Mucosa of stomach (tissue), 1 donor: ENCODE results near the gene CCNL2.
"Not testable (repeated sequence)": the region's sequence is repeated elsewhere in the genome, so short reads cannot be mapped to it uniquely, and the experiment has no call there.

Source experiments
- H3K27me3 ChIP-seq: one replicate; pipeline ENCODE4 v1.7.0; 2013; ENCODE audit warnings: mild to moderate bottlenecking, low read length; ENCODE audit not compliant: control insufficient read depth, insufficient read depth
- H3K36me3 ChIP-seq: one replicate; pipeline ENCODE4 v1.7.0; 2013; ENCODE audit warnings: low read length; ENCODE audit not compliant: control insufficient read depth, insufficient read depth
- H3K4me1 ChIP-seq: one replicate; pipeline ENCODE4 v1.7.0; 2013; ENCODE audit warnings: mild to moderate bottlenecking, low read length; ENCODE audit not compliant: control insufficient read depth, insufficient read depth
- H3K4me3 ChIP-seq: one replicate; pipeline ENCODE4 v1.7.0; 2013; ENCODE audit warnings: low read length
- H3K9ac ChIP-seq: one replicate; pipeline ENCODE4 v1.7.0; 2013; ENCODE audit warnings: mild to moderate bottlenecking, low read length, moderate library complexity
- H3K9me3 ChIP-seq: one replicate; pipeline ENCODE4 v1.7.0; 2013; ENCODE audit warnings: mild to moderate bottlenecking, low read length, moderate library complexity; ENCODE audit not compliant: control insufficient read depth
- donor health status: Pancreatic carcinoma.

Gene CCNL2

DNA sequence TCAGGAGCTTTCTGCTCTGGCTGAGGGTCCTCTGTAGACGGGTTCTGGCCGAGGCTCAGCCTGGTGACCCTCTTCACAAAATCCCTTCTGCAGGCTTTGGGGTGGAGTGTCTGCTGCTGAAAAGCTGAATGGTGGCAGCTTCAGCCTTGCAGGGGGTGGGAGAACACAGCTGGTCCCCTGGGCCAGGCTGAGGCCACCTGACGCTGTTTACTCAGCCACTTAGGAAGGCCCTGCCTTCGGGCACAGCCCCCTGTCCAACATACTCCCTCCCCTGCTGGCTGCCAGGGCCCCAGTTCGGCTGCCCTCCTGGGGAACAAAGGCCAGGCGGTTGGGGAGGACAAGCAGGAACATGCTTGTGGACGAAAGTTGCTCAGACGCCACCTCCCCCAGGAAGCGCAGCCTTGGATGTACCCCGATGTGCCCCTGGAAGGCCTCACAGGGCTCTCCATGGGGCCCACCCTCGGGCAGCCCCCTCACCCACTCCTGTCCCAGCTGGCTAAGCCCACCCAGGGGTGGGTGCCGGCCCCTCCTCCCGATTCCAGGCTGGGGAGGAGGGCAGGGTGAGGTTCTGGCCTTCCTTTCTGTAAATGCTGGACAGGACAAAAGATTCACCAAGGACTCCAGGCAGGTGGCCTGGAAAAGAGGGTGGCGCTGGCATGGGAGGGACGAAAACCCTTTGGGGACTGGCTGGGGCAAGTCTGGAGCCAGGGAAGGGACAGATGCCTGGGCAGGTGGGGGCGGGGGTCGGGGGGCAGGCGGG, 22.2 kb upstream of the CCNL2 start, which contains the start of gene ANKRD65:
TSS of gene ANKRD65 (minus strand) at position 130 of the 760 bp plus-strand sequence. CDS start 271 bp downstream, outside the sequence.
- Histone ChIP-seq H3K4me3 (no peak within 1 kb of the TSS), H3K36me3 (no peaks in the 10 kb centered on the region), H3K27me3 (peaks cover 2% of the 10 kb centered on the region), H3K4me1 (peaks cover 11% of the 10 kb centered on the region), H3K9ac (peak within 1 kb of the TSS; percentile 34), H3K9me3 (no peaks in the 10 kb centered on the region)

DNA sequence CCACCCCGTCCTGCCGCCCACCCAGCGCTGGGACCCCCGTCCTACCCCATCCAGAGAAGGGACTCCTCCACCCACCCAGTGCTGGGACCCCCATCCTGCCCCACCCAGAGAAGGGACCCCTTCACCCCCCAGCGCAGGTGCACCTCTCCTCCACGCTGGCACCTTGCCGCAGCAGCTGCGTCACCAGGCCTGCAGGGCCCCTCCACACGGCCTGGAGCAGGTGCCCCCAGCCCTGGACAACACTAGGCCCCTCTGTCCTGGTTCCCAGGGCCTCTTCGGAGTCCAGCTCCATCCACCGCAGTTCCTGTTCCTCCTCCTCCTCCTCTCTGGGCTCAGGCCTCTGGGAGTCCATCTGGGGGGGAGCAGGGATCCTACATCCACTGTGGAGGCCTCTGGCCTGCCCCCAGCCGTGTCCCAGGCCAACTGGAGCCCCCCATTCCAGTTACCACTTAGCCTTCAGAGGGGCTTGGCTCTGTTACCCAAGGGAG, 21.6 kb upstream of the CCNL2 start:
- H3K4me1 ChIP-seq = peaks cover 11% of the 10 kb centered on the region
- H3K4me3 ChIP-seq = no peak overlapping the region
- H3K9me3 ChIP-seq = no peaks in the 10 kb centered on the region
- H3K9ac ChIP-seq = peak overlapping the region; percentile 34
- H3K36me3 ChIP-seq = no peaks in the 10 kb centered on the region
- H3K27me3 ChIP-seq = no peaks in the 10 kb centered on the region

DNA sequence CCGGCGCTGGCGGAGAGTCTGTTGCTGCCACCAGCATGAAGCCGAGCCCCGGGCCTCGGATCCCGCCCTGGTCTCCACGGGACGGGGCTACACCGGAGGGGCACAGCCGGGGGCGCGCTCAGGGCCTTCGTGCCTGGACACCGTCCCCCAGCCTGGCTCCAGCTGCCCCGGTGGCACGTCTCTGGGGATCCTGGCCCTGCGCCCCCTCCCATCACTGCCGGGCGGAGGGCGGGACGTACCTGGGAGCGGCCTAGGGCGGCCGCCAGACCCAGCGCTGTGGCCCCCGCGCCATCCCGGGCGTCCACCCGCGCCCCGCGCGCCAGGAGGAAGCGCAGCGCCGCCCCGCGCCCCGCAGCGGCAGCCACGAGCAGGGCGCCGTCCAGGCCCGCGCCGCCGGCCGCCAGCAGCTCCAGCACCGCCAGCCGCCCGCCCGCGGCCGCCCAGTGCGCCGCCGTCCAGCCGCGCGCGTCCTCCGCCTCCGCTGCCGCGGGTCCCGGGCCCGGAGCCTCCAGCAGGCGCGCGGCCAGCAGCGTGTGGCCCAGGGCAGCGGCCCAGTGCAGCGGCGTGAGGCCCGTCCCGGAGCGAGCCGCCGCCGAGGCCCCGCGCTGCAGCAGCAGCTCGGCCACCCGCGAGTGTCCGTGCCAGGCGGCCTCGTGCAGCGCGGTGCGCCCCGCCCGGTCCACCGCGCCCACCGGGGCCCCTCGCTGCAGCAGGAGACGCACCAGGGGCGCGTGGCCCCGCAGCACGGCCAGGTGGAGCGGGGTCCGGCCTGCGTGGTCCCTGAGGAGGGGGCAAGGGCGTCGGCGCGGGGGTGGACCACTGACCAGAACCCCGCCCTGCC, 20.9 kb upstream of the CCNL2 start:
- H3K4me1 ChIP-seq = peaks cover 11% of the 10 kb centered on the region
- peak overlapping the region; percentile 39 for H3K9ac ChIP-seq

DNA sequence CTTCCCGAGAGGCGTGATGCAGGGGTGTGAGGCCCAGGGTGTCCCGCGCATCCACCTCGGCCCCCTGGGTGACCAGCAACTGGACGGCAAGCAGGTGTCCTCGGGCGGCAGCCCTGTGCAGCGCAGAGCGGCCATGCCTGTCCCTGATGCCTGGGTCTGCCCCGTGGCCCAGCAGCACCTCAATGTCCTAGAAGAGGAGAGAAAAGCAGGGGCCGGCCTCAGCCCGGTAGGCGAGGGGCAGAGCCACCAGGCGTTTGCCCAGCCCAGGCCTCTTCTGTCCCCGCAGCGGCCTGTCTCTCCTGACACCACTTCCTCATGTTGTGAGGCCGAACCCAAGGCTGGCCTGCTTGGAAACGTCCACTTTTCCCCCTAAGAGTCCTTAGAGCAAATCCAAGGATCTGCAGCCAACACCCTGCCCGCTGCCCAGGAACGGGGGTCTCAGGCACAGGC, 20.3 kb upstream of the CCNL2 start:
- Histone ChIP-seq H3K9ac (peak overlapping the region; percentile 39), H3K9me3 (no peaks in the 10 kb centered on the region), H3K36me3 (no peaks in the 10 kb centered on the region), H3K4me3 (no peak overlapping the region), H3K27me3 (no peaks in the 10 kb centered on the region), H3K4me1 (peaks cover 11% of the 10 kb centered on the region)

More for the DNA sequence above, 20.9 kb upstream of the CCNL2 start:
- Histone ChIP-seq H3K27me3 (no peaks in the 10 kb centered on the region), H3K36me3 (no peaks in the 10 kb centered on the region), H3K9me3 (no peaks in the 10 kb centered on the region), H3K4me3 (no peak overlapping the region)

GRCh38 chr1:1418464-1419362, 19.6 kb upstream of the CCNL2 start:
- Histone ChIP-seq H3K9ac (peak overlapping the region; percentile 28), H3K4me1 (peaks cover 11% of the 10 kb centered on the region), H3K9me3 (no peaks in the 10 kb centered on the region), H3K36me3 (no peaks in the 10 kb centered on the region), H3K4me3 (no peak overlapping the region), H3K27me3 (no peaks in the 10 kb centered on the region)

DNA sequence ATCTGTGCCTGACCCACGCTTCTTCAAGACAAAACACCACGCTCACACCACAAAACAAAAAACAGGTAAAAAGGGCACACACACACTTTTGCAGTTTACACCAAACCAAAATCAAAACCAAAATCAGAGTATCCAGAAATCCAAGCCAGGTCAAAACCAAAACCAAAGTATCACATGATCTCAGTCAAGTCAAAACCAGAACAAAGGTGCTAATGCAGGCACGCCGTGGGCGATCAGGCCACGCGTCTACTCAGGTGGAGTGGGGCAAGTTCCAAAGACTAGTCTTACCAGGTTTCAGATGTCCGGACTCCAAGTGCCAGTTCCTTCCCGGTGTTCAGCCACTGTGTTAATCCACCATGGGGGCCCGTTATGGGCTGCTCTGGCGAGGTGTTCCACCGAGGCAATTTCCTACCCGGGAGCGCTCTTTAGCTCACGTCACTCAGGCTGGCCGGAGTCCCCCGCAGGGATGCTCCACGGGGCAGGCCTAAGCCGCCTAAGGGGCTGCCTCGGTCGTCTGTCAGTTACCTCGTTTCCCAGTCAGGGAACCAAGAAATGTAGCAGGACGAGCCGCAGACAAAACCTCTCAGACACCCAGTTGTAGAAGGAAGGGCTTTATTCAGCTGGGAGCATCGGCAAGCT, 18.8 kb upstream of the CCNL2 start:
- H3K27me3 ChIP-seq, H3K4me3 ChIP-seq, H3K9ac ChIP-seq, H3K36me3 ChIP-seq, H3K9me3 ChIP-seq: not testable (repeated sequence)
- H3K4me1 ChIP-seq = peaks cover 11% of the 10 kb centered on the region

- not testable (repeated sequence) for H3K27me3 ChIP-seq, H3K9ac ChIP-seq, H3K36me3 ChIP-seq, H3K4me3 ChIP-seq, H3K9me3 ChIP-seq
- H3K4me1 ChIP-seq = peaks cover 11% of the 10 kb centered on the region
Measured at GRCh38 chr1:1417396-1417795, 18.3 kb upstream of the CCNL2 start.

GRCh38 chr1:1415751-1416150, 16.6 kb upstream of the CCNL2 start:
- H3K27me3 ChIP-seq = no peaks in the 10 kb centered on the region
- H3K4me3 ChIP-seq = no peak overlapping the region
- H3K9me3 ChIP-seq = no peaks in the 10 kb centered on the region
- no peaks in the 10 kb centered on the region for H3K36me3 ChIP-seq
- no peak overlapping the region for H3K9ac ChIP-seq
- peaks cover 8% of the 10 kb centered on the region for H3K4me1 ChIP-seq

DNA sequence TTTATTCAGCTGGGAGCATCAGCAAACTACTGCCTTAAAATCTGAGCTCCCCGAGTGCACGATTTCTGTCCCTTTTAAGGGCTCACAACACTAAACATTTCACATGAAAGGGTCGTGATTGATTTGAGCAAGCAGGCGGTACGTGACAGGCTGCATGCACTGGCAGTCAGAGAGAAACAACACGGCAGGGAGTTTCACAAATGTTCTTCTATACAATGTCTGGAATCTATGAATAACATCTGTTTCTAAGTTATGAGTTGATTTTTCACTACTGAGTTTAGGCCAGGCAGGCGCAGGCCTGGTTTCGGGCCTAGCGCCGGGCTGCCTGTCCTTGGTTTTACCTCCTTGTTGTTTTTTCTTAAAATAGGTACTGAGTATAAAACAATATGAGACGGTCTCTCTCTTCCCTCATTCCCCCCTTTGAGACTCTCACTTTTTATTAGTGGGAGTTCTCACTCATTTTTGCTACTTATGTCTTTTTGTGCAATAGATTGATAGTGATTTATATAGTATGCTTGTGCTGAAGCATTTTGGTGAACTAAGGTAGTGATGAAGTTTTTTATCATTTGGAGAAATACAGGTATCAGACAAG, 13.3 kb upstream of the CCNL2 start:
- not testable (repeated sequence) for H3K4me3 ChIP-seq, H3K36me3 ChIP-seq, H3K4me1 ChIP-seq, H3K9ac ChIP-seq, H3K9me3 ChIP-seq, H3K27me3 ChIP-seq

DNA sequence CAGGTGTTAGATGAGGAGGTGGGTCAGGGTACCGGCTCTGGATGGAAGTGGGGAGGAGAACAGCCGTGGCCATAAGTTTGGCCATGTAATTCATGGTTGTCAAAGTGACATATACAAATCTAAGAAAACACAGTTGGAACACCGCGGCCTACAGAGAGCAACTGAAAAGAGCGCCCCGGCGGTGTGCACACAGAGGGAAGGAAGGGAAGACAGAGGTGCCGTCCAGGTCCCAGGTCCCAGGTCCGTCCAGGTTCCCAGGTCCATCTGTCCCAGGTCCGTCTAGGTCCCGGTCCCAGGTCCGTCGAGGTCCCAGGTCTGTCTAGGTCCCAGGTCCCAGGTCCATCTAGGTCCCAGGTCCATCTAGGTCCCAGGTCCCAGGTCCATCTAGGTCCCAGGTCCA, 12.5 kb upstream of the CCNL2 start:
- H3K9me3 ChIP-seq = no peaks in the 10 kb centered on the region
- peaks cover 9% of the 10 kb centered on the region for H3K4me1 ChIP-seq

GRCh38 chr1:1410238-1410637, 11.1 kb upstream of the CCNL2 start:
- not testable (repeated sequence) for H3K9ac ChIP-seq, H3K9me3 ChIP-seq, H3K27me3 ChIP-seq, H3K36me3 ChIP-seq, H3K4me3 ChIP-seq
- H3K4me1 ChIP-seq = peaks cover 16% of the 10 kb centered on the region

More for the DNA sequence above, 12.5 kb upstream of the CCNL2 start:
- no peak overlapping the region for H3K4me3 ChIP-seq
- H3K27me3 ChIP-seq = no peaks in the 10 kb centered on the region
- no peaks in the 10 kb centered on the region for H3K36me3 ChIP-seq
- H3K9ac ChIP-seq = no peak overlapping the region
